IMR-90 (cell line): Measurements from ENCODE around the gene PSG1. TPM values are rescaled to one million over a fixed set of nuclear protein-coding genes. Genes with fewer than 3 reads are reported as not detected.
"Not testable (repeated sequence)": the region's sequence is repeated elsewhere in the genome, so short reads cannot be mapped to it uniquely, and the experiment has no call there.

ENCODE experiments used
- ATAC-seq: fragments of 200-7000 bp; cut with Tn5 transposase; 2 replicates; pipeline ENCODE4 v1.9.1; 2020; ENCODE audit warnings: low read depth, mild to moderate bottlenecking, moderate library complexity
- BruUV-seq: library from RNA; stranded (reverse); fragments of 400-500 nt; replicated peaks from 2 replicates; lab custom pipeline; 2021; lab: Mats Ljungman, UMichigan
- CTCF ChIA-PET: fragments of 300-600 bp; formaldehyde crosslinking; extraction: SDS; loops from one replicate; lab custom pipeline; 2021; ENCODE audit warnings: antibody characterized with exemption; lab: Yijun Ruan, JAX
- POLR2A ChIA-PET: fragments of 300-600 bp; sonication (Branson Sonifier 250); formaldehyde crosslinking; loops from one replicate; lab custom pipeline; 2022; ENCODE audit warnings: antibody characterized with exemption; ENCODE audit not compliant: unreplicated experiment; lab: Charles Lee
- DNase-seq: peaks from one replicate; pipeline ENCODE4 v3.0.0; 2013
- H2AFZ ChIP-seq: replicated peaks from 2 replicates; pipeline ENCODE3; 2013; ENCODE audit warnings: low read length, mild to moderate bottlenecking; ENCODE audit not compliant: poor library complexity
- H2AK5ac ChIP-seq: 2 replicates; pipeline ENCODE4 v1.6.1; 2013; ENCODE audit warnings: low read depth, low read length, inconsistent platforms
- H2AK9ac ChIP-seq: replicated peaks from 2 replicates; pipeline ENCODE3; 2013; ENCODE audit warnings: mild to moderate bottlenecking, low read depth, low read length, moderate library complexity; ENCODE audit not compliant: poor library complexity
- H2BK120ac ChIP-seq: 2 replicates; pipeline ENCODE4 v1.6.1; 2013; ENCODE audit warnings: low read depth, low read length, inconsistent platforms
- H2BK15ac ChIP-seq: 3 replicates; pipeline ENCODE4 v1.6.1; 2013; ENCODE audit warnings: low read depth, low read length, inconsistent platforms
- H2BK20ac ChIP-seq: 2 replicates; pipeline ENCODE4 v1.6.1; 2013; ENCODE audit warnings: low read depth, mild to moderate bottlenecking, inconsistent platforms, low read length, moderate library complexity
- H2BK5ac ChIP-seq: 2 replicates; pipeline ENCODE4 v1.6.1; 2013; ENCODE audit warnings: mild to moderate bottlenecking, low read depth, low read length, inconsistent platforms; ENCODE audit not compliant: poor library complexity, severe bottlenecking
- H3K14ac ChIP-seq: replicated peaks from 2 replicates; pipeline ENCODE4 v1.6.1; 2013; ENCODE audit warnings: low read depth, low read length, inconsistent platforms
- H3K18ac ChIP-seq: 2 replicates; pipeline ENCODE4 v1.6.1; 2013; ENCODE audit warnings: low read depth, low read length, control low read depth
- H3K23ac ChIP-seq: 2 replicates; pipeline ENCODE4 v1.6.1; 2013; ENCODE audit warnings: low read depth, low read length, inconsistent platforms
- H3K27ac ChIP-seq: 2 replicates; pipeline ENCODE4 v1.5.1; 2013; ENCODE audit warnings: mild to moderate bottlenecking, control low read depth, low read length; ENCODE audit not compliant: insufficient read depth
- H3K27me3 ChIP-seq: 2 replicates; pipeline ENCODE4 v1.6.1; 2013; ENCODE audit warnings: low read length; ENCODE audit not compliant: control insufficient read depth, insufficient read depth
- H3K36me3 ChIP-seq: 2 replicates; pipeline ENCODE4 v1.6.1; 2013; ENCODE audit warnings: low read length, mixed read lengths; ENCODE audit not compliant: control insufficient read depth, insufficient read depth
- H3K4ac ChIP-seq: 2 replicates; pipeline ENCODE4 v1.6.1; 2013; ENCODE audit warnings: low read depth, low read length, inconsistent platforms
- H3K4me1 ChIP-seq: 2 replicates; pipeline ENCODE4 v1.6.1; 2013; ENCODE audit warnings: low read length, mixed read lengths; ENCODE audit not compliant: control insufficient read depth, insufficient read depth
- H3K4me2 ChIP-seq: 2 replicates; pipeline ENCODE4 v1.6.1; 2013; ENCODE audit warnings: low read depth, mild to moderate bottlenecking, control low read depth, low read length, moderate library complexity
- H3K4me3 ChIP-seq: 2 replicates; pipeline ENCODE4 v1.5.1; 2013; ENCODE audit warnings: low read depth, mild to moderate bottlenecking, control low read depth, low read length, moderate library complexity; ENCODE audit not compliant: insufficient read depth
- H3K56ac ChIP-seq: 2 replicates; pipeline ENCODE4 v1.6.1; 2013; ENCODE audit warnings: low read length, inconsistent platforms; ENCODE audit not compliant: insufficient read depth; ENCODE audit errors: extremely low read depth
- H3K79me1 ChIP-seq, 2 experiments: 2 replicates each; pipeline ENCODE4 v1.6.1; 2013; ENCODE audit warnings: low read length in 2 of 2, inconsistent platforms in 1 of 2, low read depth in 1 of 2
- H3K9ac ChIP-seq: 2 replicates; pipeline ENCODE4 v1.6.1; 2013; ENCODE audit warnings: low read depth, low read length, control low read depth
- H3K9me1 ChIP-seq: 2 replicates; pipeline ENCODE4 v1.6.1; 2013; ENCODE audit warnings: low read length, inconsistent platforms; ENCODE audit not compliant: insufficient read depth
- H3K9me3 ChIP-seq: 2 replicates; pipeline ENCODE4 v1.6.1; 2013; ENCODE audit warnings: low read length; ENCODE audit not compliant: control insufficient read depth, insufficient read depth
- H4K20me1 ChIP-seq: 2 replicates; pipeline ENCODE4 v1.6.1; 2013; ENCODE audit warnings: low read length, inconsistent platforms; ENCODE audit not compliant: insufficient read depth
- H4K5ac ChIP-seq: 2 replicates; pipeline ENCODE4 v1.6.1; 2013; ENCODE audit warnings: mild to moderate bottlenecking, low read depth, low read length, control low read depth
- H4K8ac ChIP-seq, 2 experiments: 2 replicates each; pipeline ENCODE4 v1.6.1; 2013; ENCODE audit warnings: low read depth in 2 of 2, low read length in 2 of 2, control low read depth in 1 of 2, inconsistent platforms in 1 of 2
- H4K91ac ChIP-seq: 2 replicates; pipeline ENCODE4 v1.6.1; 2013; ENCODE audit warnings: low read depth, low read length, inconsistent platforms; ENCODE audit not compliant: insufficient read depth
- FOS ChIP-seq: fragments of 150-350 bp; IDR thresholded peaks from 2 replicates; pipeline ENCODE4 v1.6.1; 2016; ENCODE audit warnings: low read depth, low read length
- WGBS, 2 experiments: methylation state at CpG; one replicate each; pipeline versions ENCODE4 v1.1.5 to v1.1.7; 2013; ENCODE audit warnings: missing lambda C conversion rate in 2 of 2; ENCODE audit not compliant: insufficient read length in 1 of 2; ENCODE audit errors: extremely low coverage in 2 of 2; 5-methylcytosine and 5-hydroxymethylcytosine counted together
- dilution Hi-C: fragments of 300-500 bp; cut with HindIII; formaldehyde crosslinking; loops from one replicate; pipeline ENCODE4 v1.14.3; 2018; ENCODE audit warnings: low sequenced_read_pairs; ENCODE audit not compliant: unreplicated experiment
- in situ Hi-C: fragments of 300-500 bp; cut with MboI; formaldehyde crosslinking; loops from 3 replicates; pipeline ENCODE4 v1.14.3; 2019; ENCODE audit warnings: low sequenced_read_pairs, inconsistent platforms, mixed read lengths
- intact Hi-C: fragments of 100-400 bp; cut with micrococcal nuclease; formaldehyde crosslinking; loops from 2 replicates; pipeline ENCODE4 v1.10.0; 2022
- polyA plus RNA-seq, 3 experiments: library from polyadenylated mRNA; depleted of rRNA; stranded (reverse); fragments of >200 nt; gene quantifications; 2 replicates each; pipeline ENCODE4 v1.2.3, GENCODE V29; 2012; ENCODE audit warnings: low replicate concordance in 1 of 3
- total RNA-seq: library from RNA; depleted of rRNA; stranded (reverse); fragments of >200 nt; gene quantifications from 2 replicates; pipeline ENCODE4 v1.2.3, GENCODE V29; 2012
- TF ChIP-seq, protein P1 (sequence below): fragments of 150-350 bp; IDR thresholded peaks from 2 replicates; pipeline ENCODE4 v1.6.1; 2017; ENCODE audit warnings: mild to moderate bottlenecking, antibody characterized with exemption, low read length, low read depth

Gene PSG1
- total and polyA plus RNA-seq, 2 of the 4 experiments (the other 2 are of a cell fraction): 0.90 to 2.5 TPM

DNA sequence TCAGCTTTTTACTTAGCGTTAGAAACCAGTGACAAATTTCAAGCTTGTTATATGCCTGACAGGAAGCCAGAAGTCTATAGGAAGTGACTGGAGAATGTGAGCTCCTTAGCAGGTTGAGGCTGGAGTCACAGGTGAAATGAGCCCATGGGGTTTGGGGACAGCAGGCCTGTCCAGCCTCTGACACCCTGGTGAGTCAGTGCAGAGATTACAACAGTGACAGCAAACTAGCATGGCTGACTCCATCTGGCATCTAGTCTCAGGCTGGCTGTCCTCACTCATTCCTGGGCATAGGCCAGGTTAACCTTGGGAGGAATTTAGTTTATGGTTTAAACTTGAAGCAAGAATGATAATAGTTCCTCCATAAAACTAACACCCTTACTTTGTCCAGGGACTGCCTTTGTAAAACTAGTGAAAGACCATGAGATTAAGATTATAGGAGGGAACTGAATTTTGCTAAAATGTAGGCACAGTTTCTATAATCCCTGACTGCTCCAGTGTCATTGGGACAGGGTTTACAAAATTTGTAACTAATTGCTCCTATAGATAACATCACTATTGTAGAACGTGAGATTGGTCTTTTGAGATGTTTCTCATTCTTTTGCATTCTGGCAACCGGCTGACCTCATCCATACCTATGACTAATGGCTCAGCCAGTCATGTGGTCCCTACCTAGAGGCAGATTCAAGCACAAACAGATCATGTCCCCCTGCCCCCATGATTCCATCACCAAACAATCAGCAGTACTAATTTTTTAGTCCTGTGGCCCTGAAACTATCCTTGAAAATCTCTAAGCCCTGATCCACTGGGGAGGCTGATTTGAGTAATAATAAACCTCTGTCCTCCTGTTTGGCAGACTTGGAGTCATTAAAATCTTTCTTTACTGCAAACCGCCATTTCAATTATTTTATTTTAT is 4.4 kb downstream of the PSG1 start:
- CTCF ChIA-PET: not testable (repeated sequence)

DNA sequence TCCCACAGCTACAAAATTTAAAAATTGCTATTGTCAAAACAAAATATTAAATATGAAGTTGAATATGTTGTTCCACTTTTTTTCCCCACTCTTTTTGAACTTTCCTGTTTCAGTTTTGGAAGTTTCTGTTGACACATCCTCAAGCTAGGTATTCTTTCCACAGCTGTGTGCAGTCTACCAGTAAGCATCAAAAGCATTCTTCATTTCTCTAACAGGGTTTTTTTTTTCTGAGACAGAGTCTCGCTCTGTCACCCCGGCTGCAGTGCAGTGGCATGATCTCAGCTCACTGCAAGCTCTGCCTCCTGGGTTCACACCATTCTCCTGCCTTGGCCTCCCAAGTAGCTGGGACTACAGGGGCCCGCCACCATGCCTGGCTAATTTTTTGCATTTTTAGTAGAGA is 5.4 kb downstream of the PSG1 start:
- H3K9me1 ChIP-seq: peaks cover 17% of the 10 kb centered on the region
- CTCF ChIA-PET: interaction anchor here (0.6 kb wide), 1 partner anchor 49 kb away, joined by 3 read pairs; no protein-coding TSS in a partner anchor
- H3K4me1 ChIP-seq: peaks cover 17% of the 10 kb centered on the region
- peak overlapping the region; percentile 94 for H2BK120ac ChIP-seq
- H3K27me3 ChIP-seq, H3K36me3 ChIP-seq, BruUV-seq, H3K4me3 ChIP-seq, H3K4me2 ChIP-seq, in situ Hi-C loops, H3K79me1 ChIP-seq, DNase-seq, POLR2A ChIA-PET, ATAC-seq, H2AK9ac ChIP-seq, dilution Hi-C loops, H3K9me3 ChIP-seq, H3K9ac ChIP-seq, H4K20me1 ChIP-seq, intact Hi-C loops, H4K5ac ChIP-seq, H2AFZ ChIP-seq: not testable (repeated sequence)
- peak overlapping the region; percentile 84; the same call in 1 of the 2 replicates for H3K27ac ChIP-seq
- peak overlapping the region; percentile 98 for H3K14ac ChIP-seq
- H4K8ac ChIP-seq: peak overlapping the region; percentile 91 to 100
- H3K18ac ChIP-seq: peak overlapping the region; percentile 90; the same call in 1 of the 2 replicates
- 0 out of 2 replicates have a peak overlapping the region, but pooled peaks have one; percentile 65 for H3K56ac ChIP-seq
- peak overlapping the region; percentile 93 for H3K4ac ChIP-seq
- peak overlapping the region; percentile 99; the same call in 1 of the 2 replicates for H2BK20ac ChIP-seq
- peak overlapping the region; percentile 93; the same call in 2 of the 3 replicates for H2BK15ac ChIP-seq
- peak overlapping the region; percentile 100 for H2BK5ac ChIP-seq
- peak overlapping the region; percentile 82; the same call in 1 of the 2 replicates for H4K91ac ChIP-seq
- peak overlapping the region; percentile 78 for H3K23ac ChIP-seq
- WGBS, 2 experiments: no CpG with 5 or more reads among the region's 3 CpGs
- H2AK5ac ChIP-seq: peak overlapping the region; percentile 94

More for the DNA sequence above, 4.4 kb downstream of the PSG1 start:
- H3K9ac ChIP-seq: peak overlapping the region; percentile 55; the same call in 1 of the 2 replicates
- H3K27me3 ChIP-seq, POLR2A ChIA-PET, in situ Hi-C loops, dilution Hi-C loops, H4K20me1 ChIP-seq, ATAC-seq, H3K4me2 ChIP-seq, H3K79me1 ChIP-seq, H2AFZ ChIP-seq, H3K9me3 ChIP-seq, H2AK9ac ChIP-seq, H3K36me3 ChIP-seq, BruUV-seq, H3K4me3 ChIP-seq: not testable (repeated sequence)
- peak; percentile 88 for DNase-seq
- H4K8ac ChIP-seq: peak overlapping the region; percentile 73 to 100
- H3K4me1 ChIP-seq: peaks cover 17% of the 10 kb centered on the region
- H2BK120ac ChIP-seq: peak overlapping the region; percentile 100
- peaks cover 17% of the 10 kb centered on the region for H3K9me1 ChIP-seq
- peak overlapping the region; percentile 99; the same call in 1 of the 2 replicates for H3K18ac ChIP-seq
- H2BK15ac ChIP-seq: peak overlapping the region; percentile 93
- peak overlapping the region; percentile 98 for H3K14ac ChIP-seq
- peak overlapping the region; percentile 96 for H2BK20ac ChIP-seq
- intact Hi-C loops: loop anchor here (1.0 kb wide), 1 partner anchor 24 kb away; no protein-coding TSS in a partner anchor
- H4K91ac ChIP-seq: peak overlapping the region; percentile 91
- peak overlapping the region; percentile 87 for H2AK5ac ChIP-seq
- TF ChIP-seq, protein P1, sequence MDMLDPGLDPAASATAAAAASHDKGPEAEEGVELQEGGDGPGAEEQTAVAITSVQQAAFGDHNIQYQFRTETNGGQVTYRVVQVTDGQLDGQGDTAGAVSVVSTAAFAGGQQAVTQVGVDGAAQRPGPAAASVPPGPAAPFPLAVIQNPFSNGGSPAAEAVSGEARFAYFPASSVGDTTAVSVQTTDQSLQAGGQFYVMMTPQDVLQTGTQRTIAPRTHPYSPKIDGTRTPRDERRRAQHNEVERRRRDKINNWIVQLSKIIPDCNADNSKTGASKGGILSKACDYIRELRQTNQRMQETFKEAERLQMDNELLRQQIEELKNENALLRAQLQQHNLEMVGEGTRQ: peak; percentile 26; the same call in 1 of the 2 replicates
- 0 out of 2 replicates have a peak, but pooled peaks have one; percentile 8 for TF ChIP-seq FOS
- peak overlapping the region; percentile 97 for H3K56ac ChIP-seq
- peak overlapping the region; percentile 100 for H3K23ac ChIP-seq
- peak overlapping the region; percentile 98 for H3K27ac ChIP-seq
- peak overlapping the region; percentile 100 for H4K5ac ChIP-seq
- no CpG with 5 or more reads among the region's 4 CpGs for WGBS, 2 experiments
- H2BK5ac ChIP-seq: peak overlapping the region; percentile 100
- peak overlapping the region; percentile 100 for H3K4ac ChIP-seq
